Nephron (organoid): Measurements from ENCODE around the gene ARL5C.
"Not testable (repeated sequence)": the region's sequence is repeated elsewhere in the genome, so short reads cannot be mapped to it uniquely, and the experiment has no call there.

Experiments used
- H3K27ac Mint-ChIP-seq, 3 experiments: 2 replicates each; pipeline ENCODE4 v1.8.0; 2020; ENCODE audit warnings: mixed read lengths in 3 of 3, mild to moderate bottlenecking in 2 of 3, moderate library complexity in 1 of 3
- H3K27me3 Mint-ChIP-seq: 2 replicates; pipeline ENCODE4 v1.8.0; 2021; ENCODE audit warnings: low read depth, mild to moderate bottlenecking, moderate library complexity, mixed read lengths
- H3K36me3 Mint-ChIP-seq: 2 replicates; pipeline ENCODE4 v1.8.0; 2020; ENCODE audit warnings: low read depth, mixed read lengths
- H3K4me1 Mint-ChIP-seq: 2 replicates; pipeline ENCODE4 v1.8.0; 2020; ENCODE audit warnings: mixed read lengths
- H3K4me3 Mint-ChIP-seq, 3 experiments: 2 replicates each; pipeline ENCODE4 v1.8.0; 2020; ENCODE audit warnings: mild to moderate bottlenecking in 3 of 3, mixed read lengths in 3 of 3, moderate library complexity in 2 of 3
- H3K9me3 Mint-ChIP-seq: 2 replicates; pipeline ENCODE4 v1.8.0; 2020; ENCODE audit warnings: mixed read lengths
- TF ChIP-seq, protein P1 (sequence below), 3 experiments: fragments of 200-600 bp; sonication (generic); IDR thresholded peaks; one replicate each; pipeline ENCODE4 v1.5.0; 2021; ENCODE audit warnings: antibody characterized with exemption in 3 of 3; ENCODE audit not compliant: unreplicated experiment in 3 of 3

The ARL5C gene

DNA sequence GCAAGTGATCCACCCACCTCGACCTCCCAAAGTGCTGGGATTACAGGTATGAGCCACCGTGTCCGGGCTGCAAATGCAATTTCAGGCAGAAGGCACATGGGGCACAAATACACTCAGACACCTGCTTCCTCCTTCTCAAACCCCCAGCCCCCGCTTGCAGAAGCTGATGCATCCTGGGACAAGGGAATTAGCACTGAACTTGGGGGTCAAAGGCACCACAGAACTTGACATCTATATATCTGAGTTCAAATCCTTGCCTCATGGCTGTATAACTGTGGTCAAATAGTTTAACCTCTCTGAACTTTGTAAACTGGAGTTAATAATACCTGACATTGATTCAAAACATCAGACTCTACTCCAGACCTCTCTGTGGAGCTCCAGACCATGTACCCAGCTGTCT, 4.1 kb upstream of the ARL5C start:
- H3K4me3 Mint-ChIP-seq, result no peak overlapping the region
- H3K27me3 Mint-ChIP-seq, result peaks cover 26% of the 10 kb centered on the region

DNA sequence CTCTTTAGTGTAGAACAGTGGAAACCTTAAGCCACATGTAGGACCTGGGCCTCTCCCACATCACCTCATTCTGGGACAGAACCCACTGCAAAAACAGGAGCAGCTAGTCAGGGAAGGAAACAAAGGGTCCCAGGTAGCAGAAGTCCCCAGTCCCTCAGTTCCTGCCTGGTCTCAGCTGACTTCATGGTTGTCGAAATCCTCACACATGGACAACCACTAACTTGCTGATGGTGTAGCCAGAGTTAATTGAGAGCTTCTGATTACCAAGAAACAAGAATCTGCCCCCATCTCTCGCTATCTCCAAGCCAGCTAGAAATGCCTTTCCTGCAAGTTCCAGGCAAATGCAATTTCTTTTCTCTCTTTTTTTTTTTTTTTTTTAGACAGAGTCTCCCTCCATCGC, 3.6 kb upstream of the ARL5C start:
- H3K27ac Mint-ChIP-seq, result no peak overlapping the region
- H3K36me3 Mint-ChIP-seq, result no peaks in the 10 kb centered on the region
- H3K4me1 Mint-ChIP-seq, result peaks cover 17% of the 10 kb centered on the region
- H3K27me3 Mint-ChIP-seq, result peaks cover 32% of the 10 kb centered on the region
- H3K9me3 Mint-ChIP-seq, result no peaks in the 10 kb centered on the region
- no peak overlapping the region for H3K4me3 Mint-ChIP-seq
- TF ChIP-seq, protein P1, sequence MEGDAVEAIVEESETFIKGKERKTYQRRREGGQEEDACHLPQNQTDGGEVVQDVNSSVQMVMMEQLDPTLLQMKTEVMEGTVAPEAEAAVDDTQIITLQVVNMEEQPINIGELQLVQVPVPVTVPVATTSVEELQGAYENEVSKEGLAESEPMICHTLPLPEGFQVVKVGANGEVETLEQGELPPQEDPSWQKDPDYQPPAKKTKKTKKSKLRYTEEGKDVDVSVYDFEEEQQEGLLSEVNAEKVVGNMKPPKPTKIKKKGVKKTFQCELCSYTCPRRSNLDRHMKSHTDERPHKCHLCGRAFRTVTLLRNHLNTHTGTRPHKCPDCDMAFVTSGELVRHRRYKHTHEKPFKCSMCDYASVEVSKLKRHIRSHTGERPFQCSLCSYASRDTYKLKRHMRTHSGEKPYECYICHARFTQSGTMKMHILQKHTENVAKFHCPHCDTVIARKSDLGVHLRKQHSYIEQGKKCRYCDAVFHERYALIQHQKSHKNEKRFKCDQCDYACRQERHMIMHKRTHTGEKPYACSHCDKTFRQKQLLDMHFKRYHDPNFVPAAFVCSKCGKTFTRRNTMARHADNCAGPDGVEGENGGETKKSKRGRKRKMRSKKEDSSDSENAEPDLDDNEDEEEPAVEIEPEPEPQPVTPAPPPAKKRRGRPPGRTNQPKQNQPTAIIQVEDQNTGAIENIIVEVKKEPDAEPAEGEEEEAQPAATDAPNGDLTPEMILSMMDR (IDR thresholded peaks at IDR 0.05; ENCODE audit: unreplicated experiment in 3 of 3), result no peak

More for the DNA sequence above, 4.1 kb upstream of the ARL5C start:
- Mint-ChIP-seq H3K36me3 (no peaks in the 10 kb centered on the region), H3K27ac (no peak overlapping the region), H3K4me1 (peaks cover 11% of the 10 kb centered on the region), H3K9me3 (no peaks in the 10 kb centered on the region)
- TF ChIP-seq, protein P1 (IDR thresholded peaks at IDR 0.05; ENCODE audit: unreplicated experiment in 3 of 3), result no peak

GRCh38 chr17:39169101-39169500, 3.1 kb upstream of the ARL5C start:
- TF ChIP-seq, protein P1 (IDR thresholded peaks at IDR 0.05; ENCODE audit: unreplicated experiment in 3 of 3), result no peak
- Mint-ChIP-seq H3K36me3 (no peaks in the 10 kb centered on the region), H3K27ac (no peak overlapping the region), H3K4me3 (peak overlapping the region in 1 of 3 experiments; percentile 47), H3K4me1 (peaks cover 19% of the 10 kb centered on the region), H3K9me3 (no peaks in the 10 kb centered on the region), H3K27me3 (peaks cover 34% of the 10 kb centered on the region)

DNA sequence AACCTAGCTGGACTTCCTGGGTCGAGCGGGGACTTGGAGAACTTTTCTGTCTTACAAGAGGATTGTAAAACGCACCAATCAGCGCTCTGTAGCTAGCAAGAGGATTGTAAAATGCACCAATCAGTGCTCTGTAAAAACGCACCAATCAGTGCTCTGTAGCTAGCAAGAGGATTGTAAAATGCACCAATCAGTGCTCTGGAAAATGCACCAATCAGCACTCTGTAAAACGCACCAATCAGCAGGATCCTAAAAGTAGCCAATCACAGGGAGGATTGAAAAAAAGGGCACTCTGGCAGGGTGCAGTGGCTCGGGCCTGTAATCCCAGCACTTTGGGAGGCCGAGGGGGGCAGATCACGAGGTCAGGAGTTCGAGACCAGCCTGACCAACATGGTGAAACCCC, 2.5 kb upstream of the ARL5C start:
- not testable (repeated sequence) for H3K9me3 Mint-ChIP-seq, H3K27ac Mint-ChIP-seq
- H3K4me1 Mint-ChIP-seq, result peaks cover 19% of the 10 kb centered on the region

DNA sequence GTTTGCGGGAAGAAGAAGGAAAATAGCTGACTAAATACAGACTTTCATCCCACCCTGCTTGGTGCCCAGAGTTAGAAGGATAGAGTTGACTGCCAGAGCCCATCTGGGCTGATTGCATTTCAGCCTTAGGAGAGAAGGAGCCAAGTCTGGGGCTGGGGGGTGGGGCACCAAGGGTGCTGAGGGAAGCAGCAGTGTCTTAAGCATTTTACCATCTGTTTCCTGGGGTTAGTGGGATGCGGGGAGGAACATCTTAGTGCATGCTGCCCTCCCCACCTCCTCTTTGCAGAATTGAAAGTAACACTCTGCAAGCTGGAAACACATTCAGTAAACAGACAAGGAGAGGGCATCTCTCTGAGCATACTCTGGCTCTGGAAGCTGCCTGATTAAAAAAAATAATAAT, 1.5 kb upstream of the ARL5C start:
- H3K4me1 Mint-ChIP-seq, result peaks cover 19% of the 10 kb centered on the region
- no peak overlapping the region for H3K27ac Mint-ChIP-seq
- TF ChIP-seq, protein P1 (IDR thresholded peaks at IDR 0.05; ENCODE audit: unreplicated experiment in 3 of 3), result no peak
- peaks cover 46% of the 10 kb centered on the region for H3K27me3 Mint-ChIP-seq
- H3K9me3 Mint-ChIP-seq, result no peaks in the 10 kb centered on the region
- no peaks in the 10 kb centered on the region for H3K36me3 Mint-ChIP-seq
- H3K4me3 Mint-ChIP-seq, result peak overlapping the region in 2 of 3 experiments; percentile 75 to 84

More for the DNA sequence above, 2.5 kb upstream of the ARL5C start:
- H3K36me3 Mint-ChIP-seq, H3K4me3 Mint-ChIP-seq: not testable (repeated sequence)
- peaks cover 40% of the 10 kb centered on the region for H3K27me3 Mint-ChIP-seq

- Mint-ChIP-seq H3K27ac (no peak overlapping the region), H3K4me1 (peaks cover 19% of the 10 kb centered on the region), H3K4me3 (peak overlapping the region; percentile 80 to 88 (median 84)), H3K9me3 (no peaks in the 10 kb centered on the region), H3K36me3 (no peaks in the 10 kb centered on the region), H3K27me3 (peaks cover 46% of the 10 kb centered on the region)
- TF ChIP-seq, protein P1 (IDR thresholded peaks at IDR 0.05; ENCODE audit: unreplicated experiment in 3 of 3), result no peak
Measured at GRCh38 chr17:39166437-39167335, 725 bp upstream of the ARL5C start.
